GM12878 (cell line): ENCODE measurements around the gene IER5. TPM values are rescaled to one million over a fixed set of nuclear protein-coding genes. Genes with fewer than 3 reads are reported as not detected.
A peak's percentile ranks its signal among the peaks of the same experiment; 100 is the strongest.

Experiments
- ASH2L ChIP-seq: fragments of 300-600, 200-600 bp; sonication (generic); IDR thresholded peaks from 2 replicates; pipeline ENCODE4 v1.6.1; 2017; ENCODE audit warnings: low read depth, mild to moderate bottlenecking, borderline replicate concordance
- CBX3 ChIP-seq: fragments of 200-600 bp; sonication (generic); IDR thresholded peaks from 2 replicates; pipeline ENCODE4 v1.6.1; 2016; ENCODE audit warnings: low read depth, borderline replicate concordance
- DPF2 ChIP-seq: fragments of 450-650 bp; IDR thresholded peaks from 2 replicates; pipeline ENCODE4 v1.6.1; 2017; ENCODE audit warnings: mild to moderate bottlenecking
- EZH2 ChIP-seq: IDR thresholded peaks from 2 replicates; pipeline ENCODE4 v1.6.1; 2012; ENCODE audit warnings: low read depth, mild to moderate bottlenecking, control low read depth, inconsistent platforms, low read length, borderline replicate concordance; ENCODE audit not compliant: control insufficient read depth
- GABPA ChIP-seq: IDR thresholded peaks from 2 replicates; pipeline ENCODE4 v1.6.1; 2014; ENCODE audit warnings: antibody characterized with exemption, low read depth, mild to moderate bottlenecking, inconsistent platforms
- KDM1A ChIP-seq: fragments of 200-600 bp; sonication (generic); IDR thresholded peaks from 2 replicates; pipeline ENCODE4 v1.6.1; 2016; ENCODE audit warnings: borderline replicate concordance
- NFIC ChIP-seq: IDR thresholded peaks from 2 replicates; pipeline ENCODE4 v1.6.1; 2012; ENCODE audit warnings: low read depth, mild to moderate bottlenecking, inconsistent platforms, low read length, moderate library complexity
- TAF1 ChIP-seq: IDR thresholded peaks from 2 replicates; pipeline ENCODE4 v1.6.1; 2011; ENCODE audit warnings: mild to moderate bottlenecking, low read depth, low read length, borderline replicate concordance
- polyA plus RNA-seq, 11 experiments: library from polyadenylated mRNA; depleted of rRNA in 4 of 11; unstranded in 6 of 11; stranded (reverse) in 5 of 11; fragments of >200 nt; fragmentation: Nextera tagmentation in 4 of 11; fragmentation: Illumina TruSeq in 1 of 11; extraction: Ambion mirVana in 4 of 11; extraction: Trizol in 1 of 11; gene quantifications; 1 replicate in 1 of 11; 2 replicates in 10 of 11; pipeline versions ENCODE4 v1.2.1 to v1.2.3, GENCODE V29; 2011 to 2016; ENCODE audit warnings: inconsistent platforms in 2 of 11, missing spikeins in 2 of 11, low read depth in 1 of 11
- total RNA-seq, 4 experiments: library from RNA; depleted of rRNA in 3 of 4; stranded (reverse); fragments of >200 nt in 3 of 4; fragmentation: Illumina TruSeq in 1 of 4; extraction: Trizol in 1 of 4; gene quantifications; 2 replicates each; pipeline versions ENCODE4 v1.2.1 to v1.2.3, GENCODE V29; 2013 to 2021
- TF ChIP-seq, protein P1 (sequence below): IDR thresholded peaks from 2 replicates; pipeline ENCODE4 v1.6.1; 2011; ENCODE audit warnings: mild to moderate bottlenecking, low read depth, low read length, moderate library complexity; ENCODE audit not compliant: insufficient replicate concordance
- TF ChIP-seq, protein P2 (sequence below): IDR thresholded peaks from 2 replicates; pipeline ENCODE4 v1.6.1; 2012; ENCODE audit warnings: low read length, inconsistent platforms
- TF ChIP-seq, protein P3 (sequence below): IDR thresholded peaks from 2 replicates; pipeline ENCODE4 v1.6.1; 2012; ENCODE audit warnings: low read depth, low read length, improper control_type of control experiment
- TF ChIP-seq, protein P4 (sequence below): fragments of 450-650 bp; IDR thresholded peaks from 2 replicates; pipeline ENCODE4 v1.6.1; 2017; ENCODE audit warnings: mild to moderate bottlenecking, moderate library complexity
- TF ChIP-seq, protein P5 (sequence below): IDR thresholded peaks from 2 replicates; pipeline ENCODE4 v1.6.1; 2012; ENCODE audit warnings: improper control_type of control experiment, low read depth, low read length; ENCODE audit not compliant: insufficient replicate concordance
- TF ChIP-seq, protein P6 (sequence below): fragments of 450-650 bp; IDR thresholded peaks from 2 replicates; pipeline ENCODE4 v1.6.1; 2016; ENCODE audit warnings: mild to moderate bottlenecking

IER5 gene
- total and polyA plus RNA-seq, 10 of the 15 experiments (the other 5 are each of a cell fraction or from before 2014, with no cell fraction given): 4.3 to 75.2 (median 30.5) TPM

DNA sequence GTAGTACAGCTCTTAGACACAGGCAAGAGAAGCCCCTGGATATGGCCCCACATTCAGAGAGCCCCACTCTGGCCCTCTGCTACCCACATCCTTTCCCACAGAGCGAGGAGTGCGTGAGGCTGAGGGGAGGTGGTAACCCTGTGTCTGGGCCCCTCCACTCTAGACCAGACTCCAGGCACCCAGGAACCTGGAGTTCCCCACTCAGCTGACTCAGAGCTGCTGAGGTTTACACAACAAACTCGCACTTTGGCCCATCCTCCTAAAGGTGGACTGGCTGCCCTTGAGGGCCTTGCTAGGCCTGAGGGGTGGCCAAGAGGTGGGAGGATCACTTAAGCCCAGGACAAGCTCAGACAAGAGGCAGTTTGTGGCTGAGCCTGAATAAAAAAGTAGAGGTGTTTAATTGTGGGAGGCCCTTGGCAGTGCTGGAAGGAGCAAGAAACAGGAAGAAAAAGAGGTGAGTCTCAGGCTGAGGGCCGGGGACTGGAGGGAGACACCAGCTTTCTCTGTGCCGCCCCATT, 44.0 kb upstream of the IER5 start (continued):
- TF ChIP-seq, protein P1, sequence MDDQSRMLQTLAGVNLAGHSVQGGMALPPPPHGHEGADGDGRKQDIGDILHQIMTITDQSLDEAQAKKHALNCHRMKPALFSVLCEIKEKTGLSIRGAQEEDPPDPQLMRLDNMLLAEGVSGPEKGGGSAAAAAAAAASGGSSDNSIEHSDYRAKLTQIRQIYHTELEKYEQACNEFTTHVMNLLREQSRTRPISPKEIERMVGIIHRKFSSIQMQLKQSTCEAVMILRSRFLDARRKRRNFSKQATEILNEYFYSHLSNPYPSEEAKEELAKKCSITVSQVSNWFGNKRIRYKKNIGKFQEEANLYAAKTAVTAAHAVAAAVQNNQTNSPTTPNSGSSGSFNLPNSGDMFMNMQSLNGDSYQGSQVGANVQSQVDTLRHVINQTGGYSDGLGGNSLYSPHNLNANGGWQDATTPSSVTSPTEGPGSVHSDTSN: no peak
- TF ChIP-seq, protein P2, sequence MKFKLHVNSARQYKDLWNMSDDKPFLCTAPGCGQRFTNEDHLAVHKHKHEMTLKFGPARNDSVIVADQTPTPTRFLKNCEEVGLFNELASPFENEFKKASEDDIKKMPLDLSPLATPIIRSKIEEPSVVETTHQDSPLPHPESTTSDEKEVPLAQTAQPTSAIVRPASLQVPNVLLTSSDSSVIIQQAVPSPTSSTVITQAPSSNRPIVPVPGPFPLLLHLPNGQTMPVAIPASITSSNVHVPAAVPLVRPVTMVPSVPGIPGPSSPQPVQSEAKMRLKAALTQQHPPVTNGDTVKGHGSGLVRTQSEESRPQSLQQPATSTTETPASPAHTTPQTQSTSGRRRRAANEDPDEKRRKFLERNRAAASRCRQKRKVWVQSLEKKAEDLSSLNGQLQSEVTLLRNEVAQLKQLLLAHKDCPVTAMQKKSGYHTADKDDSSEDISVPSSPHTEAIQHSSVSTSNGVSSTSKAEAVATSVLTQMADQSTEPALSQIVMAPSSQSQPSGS: no peak; the same call in 1 of the 2 replicates
- TF ChIP-seq KDM1A (no peak), DPF2 (peak; percentile 82; the same call in 1 of the 2 replicates), EZH2 (no peak), CBX3 (no peak), NFIC (peak; percentile 39; the same call in 1 of the 2 replicates), ASH2L (no peak), TAF1 (no peak), GABPA (no peak)
- TF ChIP-seq, protein P3, sequence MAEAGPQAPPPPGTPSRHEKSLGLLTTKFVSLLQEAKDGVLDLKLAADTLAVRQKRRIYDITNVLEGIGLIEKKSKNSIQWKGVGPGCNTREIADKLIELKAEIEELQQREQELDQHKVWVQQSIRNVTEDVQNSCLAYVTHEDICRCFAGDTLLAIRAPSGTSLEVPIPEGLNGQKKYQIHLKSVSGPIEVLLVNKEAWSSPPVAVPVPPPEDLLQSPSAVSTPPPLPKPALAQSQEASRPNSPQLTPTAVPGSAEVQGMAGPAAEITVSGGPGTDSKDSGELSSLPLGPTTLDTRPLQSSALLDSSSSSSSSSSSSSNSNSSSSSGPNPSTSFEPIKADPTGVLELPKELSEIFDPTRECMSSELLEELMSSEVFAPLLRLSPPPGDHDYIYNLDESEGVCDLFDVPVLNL: no peak
- TF ChIP-seq, protein P4, sequence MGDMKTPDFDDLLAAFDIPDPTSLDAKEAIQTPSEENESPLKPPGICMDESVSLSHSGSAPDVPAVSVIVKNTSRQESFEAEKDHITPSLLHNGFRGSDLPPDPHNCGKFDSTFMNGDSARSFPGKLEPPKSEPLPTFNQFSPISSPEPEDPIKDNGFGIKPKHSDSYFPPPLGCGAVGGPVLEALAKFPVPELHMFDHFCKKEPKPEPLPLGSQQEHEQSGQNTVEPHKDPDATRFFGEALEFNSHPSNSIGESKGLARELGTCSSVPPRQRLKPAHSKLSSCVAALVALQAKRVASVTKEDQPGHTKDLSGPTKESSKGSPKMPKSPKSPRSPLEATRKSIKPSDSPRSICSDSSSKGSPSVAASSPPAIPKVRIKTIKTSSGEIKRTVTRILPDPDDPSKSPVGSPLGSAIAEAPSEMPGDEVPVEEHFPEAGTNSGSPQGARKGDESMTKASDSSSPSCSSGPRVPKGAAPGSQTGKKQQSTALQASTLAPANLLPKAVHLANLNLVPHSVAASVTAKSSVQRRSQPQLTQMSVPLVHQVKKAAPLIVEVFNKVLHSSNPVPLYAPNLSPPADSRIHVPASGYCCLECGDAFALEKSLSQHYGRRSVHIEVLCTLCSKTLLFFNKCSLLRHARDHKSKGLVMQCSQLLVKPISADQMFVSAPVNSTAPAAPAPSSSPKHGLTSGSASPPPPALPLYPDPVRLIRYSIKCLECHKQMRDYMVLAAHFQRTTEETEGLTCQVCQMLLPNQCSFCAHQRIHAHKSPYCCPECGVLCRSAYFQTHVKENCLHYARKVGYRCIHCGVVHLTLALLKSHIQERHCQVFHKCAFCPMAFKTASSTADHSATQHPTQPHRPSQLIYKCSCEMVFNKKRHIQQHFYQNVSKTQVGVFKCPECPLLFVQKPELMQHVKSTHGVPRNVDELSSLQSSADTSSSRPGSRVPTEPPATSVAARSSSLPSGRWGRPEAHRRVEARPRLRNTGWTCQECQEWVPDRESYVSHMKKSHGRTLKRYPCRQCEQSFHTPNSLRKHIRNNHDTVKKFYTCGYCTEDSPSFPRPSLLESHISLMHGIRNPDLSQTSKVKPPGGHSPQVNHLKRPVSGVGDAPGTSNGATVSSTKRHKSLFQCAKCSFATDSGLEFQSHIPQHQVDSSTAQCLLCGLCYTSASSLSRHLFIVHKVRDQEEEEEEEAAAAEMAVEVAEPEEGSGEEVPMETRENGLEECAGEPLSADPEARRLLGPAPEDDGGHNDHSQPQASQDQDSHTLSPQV: no peak
- TF ChIP-seq, protein P5, sequence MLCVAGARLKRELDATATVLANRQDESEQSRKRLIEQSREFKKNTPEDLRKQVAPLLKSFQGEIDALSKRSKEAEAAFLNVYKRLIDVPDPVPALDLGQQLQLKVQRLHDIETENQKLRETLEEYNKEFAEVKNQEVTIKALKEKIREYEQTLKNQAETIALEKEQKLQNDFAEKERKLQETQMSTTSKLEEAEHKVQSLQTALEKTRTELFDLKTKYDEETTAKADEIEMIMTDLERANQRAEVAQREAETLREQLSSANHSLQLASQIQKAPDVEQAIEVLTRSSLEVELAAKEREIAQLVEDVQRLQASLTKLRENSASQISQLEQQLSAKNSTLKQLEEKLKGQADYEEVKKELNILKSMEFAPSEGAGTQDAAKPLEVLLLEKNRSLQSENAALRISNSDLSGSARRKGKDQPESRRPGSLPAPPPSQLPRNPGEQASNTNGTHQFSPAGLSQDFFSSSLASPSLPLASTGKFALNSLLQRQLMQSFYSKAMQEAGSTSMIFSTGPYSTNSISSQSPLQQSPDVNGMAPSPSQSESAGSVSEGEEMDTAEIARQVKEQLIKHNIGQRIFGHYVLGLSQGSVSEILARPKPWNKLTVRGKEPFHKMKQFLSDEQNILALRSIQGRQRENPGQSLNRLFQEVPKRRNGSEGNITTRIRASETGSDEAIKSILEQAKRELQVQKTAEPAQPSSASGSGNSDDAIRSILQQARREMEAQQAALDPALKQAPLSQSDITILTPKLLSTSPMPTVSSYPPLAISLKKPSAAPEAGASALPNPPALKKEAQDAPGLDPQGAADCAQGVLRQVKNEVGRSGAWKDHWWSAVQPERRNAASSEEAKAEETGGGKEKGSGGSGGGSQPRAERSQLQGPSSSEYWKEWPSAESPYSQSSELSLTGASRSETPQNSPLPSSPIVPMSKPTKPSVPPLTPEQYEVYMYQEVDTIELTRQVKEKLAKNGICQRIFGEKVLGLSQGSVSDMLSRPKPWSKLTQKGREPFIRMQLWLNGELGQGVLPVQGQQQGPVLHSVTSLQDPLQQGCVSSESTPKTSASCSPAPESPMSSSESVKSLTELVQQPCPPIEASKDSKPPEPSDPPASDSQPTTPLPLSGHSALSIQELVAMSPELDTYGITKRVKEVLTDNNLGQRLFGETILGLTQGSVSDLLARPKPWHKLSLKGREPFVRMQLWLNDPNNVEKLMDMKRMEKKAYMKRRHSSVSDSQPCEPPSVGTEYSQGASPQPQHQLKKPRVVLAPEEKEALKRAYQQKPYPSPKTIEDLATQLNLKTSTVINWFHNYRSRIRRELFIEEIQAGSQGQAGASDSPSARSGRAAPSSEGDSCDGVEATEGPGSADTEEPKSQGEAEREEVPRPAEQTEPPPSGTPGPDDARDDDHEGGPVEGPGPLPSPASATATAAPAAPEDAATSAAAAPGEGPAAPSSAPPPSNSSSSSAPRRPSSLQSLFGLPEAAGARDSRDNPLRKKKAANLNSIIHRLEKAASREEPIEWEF: no peak
- TF ChIP-seq, protein P6, sequence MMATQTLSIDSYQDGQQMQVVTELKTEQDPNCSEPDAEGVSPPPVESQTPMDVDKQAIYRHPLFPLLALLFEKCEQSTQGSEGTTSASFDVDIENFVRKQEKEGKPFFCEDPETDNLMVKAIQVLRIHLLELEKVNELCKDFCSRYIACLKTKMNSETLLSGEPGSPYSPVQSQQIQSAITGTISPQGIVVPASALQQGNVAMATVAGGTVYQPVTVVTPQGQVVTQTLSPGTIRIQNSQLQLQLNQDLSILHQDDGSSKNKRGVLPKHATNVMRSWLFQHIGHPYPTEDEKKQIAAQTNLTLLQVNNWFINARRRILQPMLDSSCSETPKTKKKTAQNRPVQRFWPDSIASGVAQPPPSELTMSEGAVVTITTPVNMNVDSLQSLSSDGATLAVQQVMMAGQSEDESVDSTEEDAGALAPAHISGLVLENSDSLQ: no peak
